ENCODE measurements around the gene OSBPL8. TPM values are rescaled to one million over a fixed set of nuclear protein-coding genes. Genes with fewer than 3 reads are reported as not detected.
A peak's percentile ranks its signal among the peaks of the same experiment; 100 is the strongest.

Gene OSBPL8
- total RNA-seq (100 to 1,000 TPM; 122 to 152 (median 130) TPM), total RNA-seq (199 to 726 (median 258) reads per million in 29 experiments)
- total RNA-seq (2013), result 114 TPM

DNA sequence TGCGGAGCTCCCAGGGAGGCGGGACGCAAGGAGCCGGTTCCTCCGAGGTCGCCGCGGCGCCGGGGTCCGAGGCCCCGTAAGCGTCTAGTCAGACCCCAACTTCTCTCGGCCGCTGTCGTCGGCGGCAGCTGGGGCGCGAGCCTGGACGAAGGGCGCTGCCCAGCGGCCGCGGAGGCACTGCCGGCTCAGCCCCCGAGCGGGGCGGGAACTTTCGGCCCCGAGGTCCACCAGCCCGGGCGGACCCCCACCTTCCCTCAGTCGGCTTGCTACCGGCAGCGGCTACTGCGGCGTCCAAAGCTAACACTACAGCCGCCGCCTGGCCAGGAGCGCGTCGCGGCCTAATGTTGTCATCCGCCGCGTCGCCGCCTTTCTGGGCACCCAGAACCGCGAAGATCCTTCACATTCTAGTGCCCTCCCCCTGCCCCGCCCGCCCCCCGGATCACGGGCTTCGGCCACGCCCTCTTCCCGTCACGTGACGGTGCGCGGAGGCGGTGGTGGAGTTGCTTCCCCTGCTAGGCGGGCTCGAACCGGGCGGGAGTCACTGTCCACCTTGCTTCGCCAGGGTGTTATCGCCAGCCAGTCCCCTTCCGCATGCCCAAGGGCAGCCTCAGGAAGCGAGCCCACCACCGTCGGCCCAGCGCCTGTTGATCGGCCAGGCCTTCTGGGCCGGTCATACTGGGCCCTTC, at the start of gene OSBPL8:
Gene OSBPL8 (minus strand): TSS at position 372 of the 686 bp plus-strand sequence. CDS start 72,220 bp downstream, outside the sequence.
- peaks cover 40 to 42% (median 42%) of the 10 kb centered on the region in 3 donors for H3K4me1 Mint-ChIP-seq
- Histone ChIP-seq H3K27me3 (replicated peaks in 1 of 2; ENCODE audit: control insufficient read depth in 2 of 2, extremely low read depth in 1 of 2, insufficient read depth in 2 of 2, low read length in 1 of 2) (no peaks in the 10 kb centered on the region), H3K4me3 (ENCODE audit: control insufficient read depth in 1 of 2, extremely low read depth in 1 of 2, low read length in 1 of 2) (peak within 1 kb of the TSS; percentile 98 to 99), H3K9me3 (no peaks in the 10 kb centered on the region), H3K4me1 (ENCODE audit: control insufficient read depth in 1 of 2, extremely low read depth in 1 of 2, insufficient read depth in 2 of 2, low read length in 2 of 2) (peaks cover 15 to 37% of the 10 kb centered on the region in 2 experiments), H3K27ac (ENCODE audit: low read length) (peak within 1 kb of the TSS; percentile 93), H3K36me3 (ENCODE audit: control insufficient read depth in 2 of 2, extremely low read depth in 1 of 2, insufficient read depth in 1 of 2, low read length in 1 of 2) (no peaks in the 10 kb centered on the region)
- POLR2A ChIA-PET, result interaction anchor here (0.7 to 1.5 kb wide), 5 partner anchors 9 to 473 kb away, joined by 3 to 9 read pairs (median 4); partner anchors contain the start of gene ZDHHC17 (in 1 of the 2)
- DNase-seq (peak; percentile 88 to 98 (median 95)), ATAC-seq (replicated peaks in 1 of 4) (peak; percentile 72 to 82 (median 76))
- no peaks in the 10 kb centered on the region for H3K27me3 Mint-ChIP-seq
- CTCF ChIA-PET, result interaction anchor here (0.9 to 2.2 kb wide), 2 partner anchors 27 kb away, joined by 3 to 6 read pairs; no protein-coding TSS in a partner anchor
- under 1% methylated on average over 72 of the region's 76 CpGs for whole genome bisulfite sequencing (ENCODE audit: insufficient coverage)
- H3K27ac Mint-ChIP-seq, result peak within 1 kb of the TSS; percentile 94 to 95
- peak within 1 kb of the TSS; percentile 93 to 95 (median 94) for H3K4me3 Mint-ChIP-seq
- no peaks in the 10 kb centered on the region for H3K9me3 Mint-ChIP-seq
- peaks cover 2% of the 10 kb centered on the region for H3K36me3 Mint-ChIP-seq

GRCh38 chr12:76608070-76608469, 48.5 kb upstream of the OSBPL8 start:
- DNase-seq (no peak), ATAC-seq (replicated peaks in 1 of 4) (no peak)
- Mint-ChIP-seq H3K27ac (no peak overlapping the region), H3K4me1 (no peaks in the 10 kb centered on the region), H3K4me3 (no peak overlapping the region), H3K36me3 (no peaks in the 10 kb centered on the region), H3K9me3 (no peaks in the 10 kb centered on the region), H3K27me3 (peaks cover 0 to 4% of the 10 kb centered on the region in 2 donors)
- Histone ChIP-seq H3K27me3 (replicated peaks in 1 of 2; ENCODE audit: control insufficient read depth in 2 of 2, extremely low read depth in 1 of 2, insufficient read depth in 2 of 2, low read length in 1 of 2) (no peaks in the 10 kb centered on the region), H3K4me1 (ENCODE audit: control insufficient read depth in 1 of 2, extremely low read depth in 1 of 2, insufficient read depth in 2 of 2, low read length in 2 of 2) (no peaks in the 10 kb centered on the region), H3K27ac (ENCODE audit: low read length) (no peak overlapping the region), H3K4me3 (ENCODE audit: control insufficient read depth in 1 of 2, extremely low read depth in 1 of 2, low read length in 1 of 2) (no peak overlapping the region), H3K9me3 (no peaks in the 10 kb centered on the region), H3K36me3 (ENCODE audit: control insufficient read depth in 2 of 2, extremely low read depth in 1 of 2, insufficient read depth in 1 of 2, low read length in 1 of 2) (no peaks in the 10 kb centered on the region)
- ChIA-PET POLR2A (no interaction called here), CTCF (no interaction called here)
- 92% methylated on average over 8 of the region's 11 CpGs for WGBS (ENCODE audit: insufficient coverage)

DNA sequence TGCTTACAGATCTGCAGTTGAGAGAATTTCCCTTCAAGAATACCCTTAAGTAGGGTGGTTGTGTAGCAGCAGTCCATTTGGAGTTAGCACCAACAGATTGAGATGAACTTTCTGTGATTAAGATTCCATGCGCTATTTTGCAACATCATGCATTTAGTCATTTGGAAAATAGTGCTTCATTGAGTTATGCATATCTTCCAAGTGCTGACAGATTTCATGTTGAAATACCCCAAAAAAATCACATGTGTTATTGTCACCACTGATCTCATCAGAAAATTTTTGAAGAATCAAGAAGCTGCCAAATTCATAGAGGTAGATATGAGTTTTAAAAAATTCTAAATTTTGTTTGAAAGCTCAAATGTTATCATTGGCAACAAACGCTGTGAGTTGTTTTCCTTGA, 35.5 kb upstream of the OSBPL8 start:
- ChIA-PET POLR2A (no interaction called here), CTCF (interaction anchor here in 1 of 2 donors (0.6 kb wide), 1 partner anchor 184 kb away, joined by 3 read pairs; no protein-coding TSS in a partner anchor)
- no peaks in the 10 kb centered on the region for H3K36me3 ChIP-seq (ENCODE audit: control insufficient read depth in 2 of 2, extremely low read depth in 1 of 2, insufficient read depth in 1 of 2, low read length in 1 of 2)
- DNase-seq (no peak), ATAC-seq (replicated peaks in 1 of 4) (no peak)
- Mint-ChIP-seq H3K27ac (no peak overlapping the region), H3K4me3 (no peak overlapping the region), H3K9me3 (no peaks in the 10 kb centered on the region), H3K4me1 (no peaks in the 10 kb centered on the region), H3K36me3 (no peaks in the 10 kb centered on the region), H3K27me3 (no peaks in the 10 kb centered on the region)
- H3K4me1 ChIP-seq (ENCODE audit: control insufficient read depth in 1 of 2, extremely low read depth in 1 of 2, insufficient read depth in 2 of 2, low read length in 2 of 2), result no peaks in the 10 kb centered on the region
- H3K9me3 ChIP-seq, result no peaks in the 10 kb centered on the region
- H3K27me3 ChIP-seq (replicated peaks in 1 of 2; ENCODE audit: control insufficient read depth in 2 of 2, extremely low read depth in 1 of 2, insufficient read depth in 2 of 2, low read length in 1 of 2), result no peaks in the 10 kb centered on the region
- 100% methylated on average over 1 of the region's 2 CpGs for WGBS (ENCODE audit: insufficient coverage)
- H3K27ac ChIP-seq (ENCODE audit: low read length), result no peak overlapping the region
- H3K4me3 ChIP-seq (ENCODE audit: control insufficient read depth in 1 of 2, extremely low read depth in 1 of 2, low read length in 1 of 2), result no peak overlapping the region

DNA sequence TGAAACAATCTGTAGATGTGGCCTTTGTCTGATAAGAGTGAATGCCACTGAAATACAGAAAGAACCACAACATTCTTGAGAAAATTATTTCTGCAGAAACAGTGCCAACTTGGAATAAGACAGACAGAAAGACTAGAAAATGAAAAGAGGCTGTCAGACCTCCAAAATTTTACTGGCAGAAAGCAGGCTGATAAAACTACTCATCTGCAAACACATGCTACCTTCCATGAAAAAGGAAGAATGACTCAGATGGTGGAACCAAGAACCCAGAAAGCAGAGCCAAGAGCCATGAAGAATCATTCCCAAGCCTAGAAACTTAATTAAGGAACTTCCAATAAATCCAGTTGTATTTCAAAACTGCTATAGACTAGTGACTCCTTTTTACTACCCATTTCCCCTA, 31.9 kb upstream of the OSBPL8 start:
- H3K27me3 Mint-ChIP-seq, result no peaks in the 10 kb centered on the region
- peaks cover 0 to 1% (median 0%) of the 10 kb centered on the region in 3 donors for H3K4me1 Mint-ChIP-seq
- no peaks in the 10 kb centered on the region for H3K4me1 ChIP-seq (ENCODE audit: control insufficient read depth in 1 of 2, extremely low read depth in 1 of 2, insufficient read depth in 2 of 2, low read length in 2 of 2)
- no peaks in the 10 kb centered on the region for H3K36me3 ChIP-seq (ENCODE audit: control insufficient read depth in 2 of 2, extremely low read depth in 1 of 2, insufficient read depth in 1 of 2, low read length in 1 of 2)
- ChIA-PET CTCF (interaction anchor here in 1 of 2 donors (1.2 kb wide), 1 partner anchor 12 kb away, joined by 3 read pairs; no protein-coding TSS in a partner anchor), POLR2A (interaction anchor here in 1 of 2 donors (0.7 kb wide), 1 partner anchor 329 kb away, joined by 3 read pairs; no protein-coding TSS in a partner anchor)
- H3K9me3 Mint-ChIP-seq, result no peaks in the 10 kb centered on the region
- no peaks in the 10 kb centered on the region for H3K36me3 Mint-ChIP-seq
- ATAC-seq (replicated peaks in 1 of 4), result no peak
- H3K4me3 ChIP-seq (ENCODE audit: control insufficient read depth in 1 of 2, extremely low read depth in 1 of 2, low read length in 1 of 2), result no peak overlapping the region
- H3K27ac ChIP-seq (ENCODE audit: low read length), result no peak overlapping the region
- no peak for DNase-seq
- no peaks in the 10 kb centered on the region for H3K9me3 ChIP-seq
- H3K4me3 Mint-ChIP-seq, result no peak overlapping the region
- no peak overlapping the region for H3K27ac Mint-ChIP-seq
- no peaks in the 10 kb centered on the region for H3K27me3 ChIP-seq (replicated peaks in 1 of 2; ENCODE audit: control insufficient read depth in 2 of 2, extremely low read depth in 1 of 2, insufficient read depth in 2 of 2, low read length in 1 of 2)

GRCh38 chr12:76590131-76590530, 30.6 kb upstream of the OSBPL8 start:
- Mint-ChIP-seq H3K36me3 (no peaks in the 10 kb centered on the region), H3K27me3 (no peaks in the 10 kb centered on the region), H3K9me3 (no peaks in the 10 kb centered on the region), H3K4me1 (peaks cover 0 to 1% (median 0%) of the 10 kb centered on the region in 3 donors), H3K4me3 (no peak overlapping the region), H3K27ac (no peak overlapping the region)
- ATAC-seq (replicated peaks in 1 of 4) (no peak), DNase-seq (no peak)
- no peaks in the 10 kb centered on the region for H3K27me3 ChIP-seq (replicated peaks in 1 of 2; ENCODE audit: control insufficient read depth in 2 of 2, extremely low read depth in 1 of 2, insufficient read depth in 2 of 2, low read length in 1 of 2)
- ChIA-PET CTCF (no interaction called here), POLR2A (no interaction called here)
- H3K4me1 ChIP-seq (ENCODE audit: control insufficient read depth in 1 of 2, extremely low read depth in 1 of 2, insufficient read depth in 2 of 2, low read length in 2 of 2), result no peaks in the 10 kb centered on the region
- H3K36me3 ChIP-seq (ENCODE audit: control insufficient read depth in 2 of 2, extremely low read depth in 1 of 2, insufficient read depth in 1 of 2, low read length in 1 of 2), result no peaks in the 10 kb centered on the region
- no CpG with 5 or more reads among the region's 3 CpGs for WGBS (ENCODE audit: insufficient coverage)
- no peak overlapping the region for H3K4me3 ChIP-seq (ENCODE audit: control insufficient read depth in 1 of 2, extremely low read depth in 1 of 2, low read length in 1 of 2)
- no peak overlapping the region for H3K27ac ChIP-seq (ENCODE audit: low read length)
- H3K9me3 ChIP-seq, result no peaks in the 10 kb centered on the region

DNA sequence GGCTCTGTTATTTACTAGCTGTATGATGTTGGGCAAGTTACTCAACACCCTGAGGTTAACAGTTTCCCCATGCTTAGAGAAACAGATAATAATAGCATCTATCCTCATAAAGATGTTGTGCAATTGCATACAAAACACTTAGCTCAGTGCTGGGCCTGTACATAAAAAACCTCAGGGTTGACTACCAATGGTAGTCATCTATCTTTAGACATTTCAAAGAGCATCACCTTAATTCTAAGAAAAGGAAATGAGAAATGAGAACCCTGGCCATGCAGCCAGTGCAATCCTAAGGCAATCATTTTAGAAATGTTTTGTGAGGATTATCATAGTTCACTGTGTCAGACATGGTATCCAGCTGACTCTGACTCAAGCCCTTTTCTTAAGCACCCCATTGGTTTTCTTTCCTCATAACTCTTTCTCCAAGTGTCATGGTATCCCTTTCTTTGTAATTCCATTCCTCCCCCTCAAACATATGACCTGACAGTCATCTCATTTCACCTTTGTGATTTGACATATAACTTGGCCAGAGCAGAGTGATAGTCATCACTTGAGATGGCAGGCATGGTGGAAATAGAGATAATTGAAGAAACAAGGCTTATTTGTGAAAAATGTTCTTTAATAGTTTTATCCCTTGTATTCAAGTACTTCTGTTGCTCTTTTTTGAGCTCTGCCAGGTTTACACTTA, 29.5 kb upstream of the OSBPL8 start:
- Histone ChIP-seq H3K36me3 (ENCODE audit: control insufficient read depth in 2 of 2, extremely low read depth in 1 of 2, insufficient read depth in 1 of 2, low read length in 1 of 2) (no peaks in the 10 kb centered on the region), H3K27ac (ENCODE audit: low read length) (no peak overlapping the region), H3K4me3 (ENCODE audit: control insufficient read depth in 1 of 2, extremely low read depth in 1 of 2, low read length in 1 of 2) (no peak overlapping the region), H3K9me3 (no peaks in the 10 kb centered on the region), H3K4me1 (ENCODE audit: control insufficient read depth in 1 of 2, extremely low read depth in 1 of 2, insufficient read depth in 2 of 2, low read length in 2 of 2) (no peaks in the 10 kb centered on the region), H3K27me3 (replicated peaks in 1 of 2; ENCODE audit: control insufficient read depth in 2 of 2, extremely low read depth in 1 of 2, insufficient read depth in 2 of 2, low read length in 1 of 2) (no peaks in the 10 kb centered on the region)
- H3K27ac Mint-ChIP-seq, result no peak overlapping the region
- ChIA-PET POLR2A (interaction anchor here in 1 of 2 donors (1.0 kb wide), 1 partner anchor 22 kb away, joined by 7 read pairs; no protein-coding TSS in a partner anchor), CTCF (interaction anchor here (0.6 to 1.2 kb wide), 8 partner anchors 31 to 810 kb away, joined by 3 to 5 read pairs (median 3); no protein-coding TSS in a partner anchor)
- ATAC-seq (replicated peaks in 1 of 4) (no peak), DNase-seq (no peak)
- H3K27me3 Mint-ChIP-seq, result no peaks in the 10 kb centered on the region
- H3K4me3 Mint-ChIP-seq, result no peak overlapping the region
- no peaks in the 10 kb centered on the region for H3K9me3 Mint-ChIP-seq
- peaks cover 0 to 1% (median 0%) of the 10 kb centered on the region in 3 donors for H3K4me1 Mint-ChIP-seq
- no peaks in the 10 kb centered on the region for H3K36me3 Mint-ChIP-seq

Measured in T-cell (primary cell).